Loucy (cell line): Measurements from ENCODE around the gene SKOR1.

Source experiments
- H2AFZ ChIP-seq: fragments of 200-600 bp; sonication (generic); 2 replicates; pipeline ENCODE4 v1.6.0; 2016; ENCODE audit warnings: antibody characterized with exemption, mild to moderate bottlenecking, low read length, moderate library complexity
- H3F3A ChIP-seq: fragments of 200-600 bp; 2 replicates; pipeline ENCODE4 v1.6.0; 2016; ENCODE audit warnings: antibody characterized with exemption, low read depth, mild to moderate bottlenecking
- H3K27me3 ChIP-seq: fragments of 200-600 bp; sonication (generic); 2 replicates; pipeline ENCODE4 v1.6.1; 2014; ENCODE audit warnings: low read length, mild to moderate bottlenecking; ENCODE audit not compliant: insufficient read depth, poor library complexity, severe bottlenecking
- H3K36me3 ChIP-seq: fragments of 200-600 bp; sonication (generic); 2 replicates; pipeline ENCODE4 v1.6.1; 2016; ENCODE audit warnings: low read length; ENCODE audit not compliant: insufficient read depth
- H3K4me1 ChIP-seq: fragments of 200-600 bp; sonication (generic); 2 replicates; pipeline ENCODE4 v1.5.1; 2014; ENCODE audit warnings: low read length, mild to moderate bottlenecking; ENCODE audit not compliant: insufficient read depth, poor library complexity, severe bottlenecking
- H3K4me2 ChIP-seq: fragments of 200-600 bp; sonication (generic); 2 replicates; pipeline ENCODE4 v1.6.0; 2014; ENCODE audit warnings: antibody characterized with exemption, low read length, low read depth, mild to moderate bottlenecking; ENCODE audit not compliant: poor library complexity, severe bottlenecking
- H3K4me3 ChIP-seq: fragments of 200-600 bp; sonication (generic); 2 replicates; pipeline ENCODE4 v1.5.1; 2014; ENCODE audit warnings: low read length, mild to moderate bottlenecking, mixed read lengths; ENCODE audit not compliant: poor library complexity, severe bottlenecking
- H3K79me2 ChIP-seq: fragments of 200-600 bp; sonication (generic); 2 replicates; pipeline ENCODE4 v1.6.1; 2014; ENCODE audit warnings: low read length; ENCODE audit not compliant: insufficient read depth
- H3K9ac ChIP-seq: fragments of 200-600 bp; sonication (generic); 2 replicates; pipeline ENCODE4 v1.6.0; 2014; ENCODE audit warnings: mild to moderate bottlenecking, low read depth, low read length, moderate library complexity; ENCODE audit not compliant: poor library complexity, severe bottlenecking
- H3K9me2 ChIP-seq: fragments of 200-600 bp; sonication (generic); replicated peaks from 2 replicates; pipeline ENCODE4 v1.6.1; 2016; ENCODE audit warnings: low read depth, low read length, mixed read lengths
- H3K9me3 ChIP-seq: fragments of 200-600 bp; sonication (generic); 2 replicates; pipeline ENCODE4 v1.6.1; 2014; ENCODE audit warnings: mild to moderate bottlenecking, antibody characterized with exemption, low read length, low read depth; ENCODE audit not compliant: insufficient read depth
- H4K20me1 ChIP-seq: fragments of 200-600 bp; sonication (generic); 2 replicates; pipeline ENCODE4 v1.6.0; 2014; ENCODE audit warnings: antibody characterized with exemption, low read length, mild to moderate bottlenecking; ENCODE audit not compliant: insufficient read depth, poor library complexity, severe bottlenecking
- EZH2phosphoT487 ChIP-seq: fragments of 200-600 bp; IDR thresholded peaks from 2 replicates; pipeline ENCODE4 v1.6.1; 2018; ENCODE audit warnings: antibody characterized with exemption, mild to moderate bottlenecking, moderate library complexity, borderline replicate concordance
- TF ChIP-seq, protein P1 (sequence below): fragments of 200-600 bp; sonication (generic); conservative IDR thresholded peaks from 2 replicates; pipeline ENCODE4 v1.5.1; 2014; ENCODE audit warnings: mild to moderate bottlenecking, antibody characterized with exemption, low read length

SKOR1 gene

DNA sequence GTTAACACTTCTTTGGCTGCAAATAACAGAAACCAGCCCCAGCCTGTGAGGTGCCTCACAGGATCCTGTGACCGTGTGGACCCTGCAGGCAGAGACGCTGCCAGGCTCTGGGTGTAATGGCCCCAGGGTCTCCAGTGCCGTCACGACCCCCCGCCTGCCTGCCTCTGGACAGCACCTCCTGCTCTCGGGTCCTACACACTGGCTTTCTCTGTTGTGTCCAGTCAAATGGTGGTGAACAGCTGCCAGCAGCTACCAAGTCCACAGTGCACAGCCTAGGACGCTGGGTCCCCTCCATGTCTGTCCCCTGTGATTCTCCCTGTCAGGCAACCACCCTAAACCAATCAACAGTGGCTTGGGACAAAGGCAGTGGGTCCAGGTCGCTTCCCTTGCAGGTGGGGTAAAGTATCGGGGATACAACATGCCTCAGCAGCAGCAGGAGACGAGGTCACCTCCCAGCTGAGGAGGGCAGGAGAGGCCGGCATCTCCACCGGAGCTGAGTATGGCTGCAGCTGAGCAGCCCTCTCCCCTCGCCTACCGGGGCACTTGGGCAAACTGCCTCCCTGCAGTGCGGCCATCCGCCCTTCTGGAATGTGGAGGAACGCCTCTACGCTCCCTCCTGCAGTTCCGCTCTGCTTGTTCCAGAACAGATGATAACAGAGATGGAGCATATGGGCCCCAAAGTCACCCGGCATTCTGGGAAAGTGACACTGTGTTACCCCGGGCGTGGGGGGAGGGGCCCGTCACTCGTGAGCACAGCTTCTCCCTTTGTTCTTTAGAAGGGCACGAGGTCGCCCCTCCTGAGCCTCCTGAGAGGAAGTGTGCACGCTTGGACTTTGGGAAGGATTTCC, 21.1 kb upstream of the SKOR1 start:
- no peaks in the 10 kb centered on the region for H4K20me1 ChIP-seq
- no peaks in the 10 kb centered on the region for H3K9me3 ChIP-seq
- H3K27me3 ChIP-seq = no peaks in the 10 kb centered on the region
- peaks cover 3% of the 10 kb centered on the region; the same call in 1 of the 2 replicates for H3K36me3 ChIP-seq
- no peak overlapping the region for H3K4me3 ChIP-seq
- TF ChIP-seq, protein P1, sequence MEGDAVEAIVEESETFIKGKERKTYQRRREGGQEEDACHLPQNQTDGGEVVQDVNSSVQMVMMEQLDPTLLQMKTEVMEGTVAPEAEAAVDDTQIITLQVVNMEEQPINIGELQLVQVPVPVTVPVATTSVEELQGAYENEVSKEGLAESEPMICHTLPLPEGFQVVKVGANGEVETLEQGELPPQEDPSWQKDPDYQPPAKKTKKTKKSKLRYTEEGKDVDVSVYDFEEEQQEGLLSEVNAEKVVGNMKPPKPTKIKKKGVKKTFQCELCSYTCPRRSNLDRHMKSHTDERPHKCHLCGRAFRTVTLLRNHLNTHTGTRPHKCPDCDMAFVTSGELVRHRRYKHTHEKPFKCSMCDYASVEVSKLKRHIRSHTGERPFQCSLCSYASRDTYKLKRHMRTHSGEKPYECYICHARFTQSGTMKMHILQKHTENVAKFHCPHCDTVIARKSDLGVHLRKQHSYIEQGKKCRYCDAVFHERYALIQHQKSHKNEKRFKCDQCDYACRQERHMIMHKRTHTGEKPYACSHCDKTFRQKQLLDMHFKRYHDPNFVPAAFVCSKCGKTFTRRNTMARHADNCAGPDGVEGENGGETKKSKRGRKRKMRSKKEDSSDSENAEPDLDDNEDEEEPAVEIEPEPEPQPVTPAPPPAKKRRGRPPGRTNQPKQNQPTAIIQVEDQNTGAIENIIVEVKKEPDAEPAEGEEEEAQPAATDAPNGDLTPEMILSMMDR = no peak
- peaks cover 14% of the 10 kb centered on the region for H3K4me1 ChIP-seq
- H2AFZ ChIP-seq = no peak overlapping the region
- no peaks in the 10 kb centered on the region for H3K9me2 ChIP-seq
- H3K4me2 ChIP-seq = no peak overlapping the region
- no peaks in the 10 kb centered on the region for H3F3A ChIP-seq
- H3K79me2 ChIP-seq = no peaks in the 10 kb centered on the region
- no peak overlapping the region for H3K9ac ChIP-seq

DNA sequence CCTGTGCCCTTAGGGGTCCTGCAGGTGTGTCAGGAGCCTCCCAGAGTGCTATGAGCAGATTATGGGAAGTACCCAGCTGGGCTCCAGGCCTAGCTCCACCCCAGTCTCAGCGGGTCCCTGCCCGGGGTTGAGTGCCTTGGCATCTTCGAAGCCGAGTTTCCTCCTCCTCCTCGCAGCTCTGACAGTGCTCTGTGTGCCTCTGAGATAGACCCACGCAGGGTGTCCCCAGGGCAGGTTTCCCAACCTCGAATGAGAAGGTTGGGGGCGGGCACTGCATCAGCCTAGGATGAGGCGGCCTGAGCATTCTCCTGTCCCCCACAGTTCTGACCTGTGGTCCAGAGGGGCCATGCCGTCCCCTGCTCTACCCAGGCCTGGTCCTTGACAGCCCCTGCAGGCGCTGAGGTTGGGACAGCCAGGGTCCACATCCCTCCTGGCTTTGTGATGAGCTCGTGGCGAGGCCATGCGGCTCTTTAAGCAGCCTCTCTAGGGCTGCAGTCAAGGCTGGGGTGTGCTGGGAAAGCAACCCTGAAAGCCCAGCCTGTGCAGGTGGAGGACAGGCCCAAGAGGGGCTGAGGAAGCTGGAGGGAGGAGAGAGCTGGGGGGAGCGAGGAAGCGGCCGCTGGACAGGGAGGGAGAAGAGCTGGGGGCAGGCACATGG, 20.2 kb upstream of the SKOR1 start:
- no peaks in the 10 kb centered on the region for H3K9me2 ChIP-seq
- no peaks in the 10 kb centered on the region for H3K79me2 ChIP-seq
- H4K20me1 ChIP-seq = no peaks in the 10 kb centered on the region
- H3K4me1 ChIP-seq = peaks cover 14% of the 10 kb centered on the region
- no peak overlapping the region for H3K4me2 ChIP-seq
- TF ChIP-seq, protein P1 = no peak
- no peak for TF ChIP-seq EZH2phosphoT487
- no peak overlapping the region for H3K9ac ChIP-seq
- H2AFZ ChIP-seq = no peak overlapping the region
- H3F3A ChIP-seq = no peaks in the 10 kb centered on the region
- H3K27me3 ChIP-seq = no peaks in the 10 kb centered on the region
- H3K36me3 ChIP-seq = peaks cover 6% of the 10 kb centered on the region; the same call in 1 of the 2 replicates
- H3K9me3 ChIP-seq = no peaks in the 10 kb centered on the region
- H3K4me3 ChIP-seq = no peak overlapping the region

DNA sequence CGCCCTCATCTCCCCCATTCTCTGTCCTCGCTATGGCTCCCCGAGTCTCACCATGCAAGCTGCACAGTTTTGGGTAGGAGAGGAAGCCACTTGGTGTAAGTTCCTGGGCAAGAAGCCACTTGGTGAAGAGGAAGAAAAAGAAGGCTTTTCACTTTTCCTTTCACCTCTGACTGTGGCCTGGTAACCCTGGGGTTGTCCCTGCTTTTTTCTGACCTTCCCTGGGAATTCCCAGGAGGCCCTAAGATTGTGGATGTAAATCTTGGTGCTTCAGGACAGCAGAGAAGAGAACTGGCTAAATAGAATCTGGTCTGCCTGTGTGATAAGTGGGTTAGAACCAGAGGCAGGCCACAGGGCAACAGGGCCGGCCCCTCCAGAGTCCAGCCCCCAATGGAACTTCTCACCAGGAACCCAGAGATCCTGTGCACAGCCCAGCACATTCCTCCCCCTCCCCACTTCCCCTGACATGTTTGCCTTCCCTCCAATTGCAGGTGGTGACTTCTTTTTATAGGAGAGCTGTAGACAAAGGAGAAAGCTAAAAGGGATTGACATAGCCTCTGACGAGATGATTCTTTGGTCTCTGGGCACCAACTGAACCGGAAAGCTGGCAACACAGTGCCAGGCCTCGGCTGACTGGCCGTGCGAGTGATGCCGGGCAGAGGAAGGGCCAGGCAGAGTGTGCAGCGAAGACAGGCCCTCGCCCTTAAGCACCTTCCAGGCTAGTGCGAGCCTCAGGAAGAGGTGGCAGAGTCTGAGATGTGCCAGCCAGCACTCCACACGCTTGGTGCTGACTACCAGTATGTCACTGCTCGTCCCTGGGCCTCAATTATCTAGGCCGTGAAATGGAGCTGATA, 19.4 kb upstream of the SKOR1 start:
- Histone ChIP-seq H3K79me2 (no peaks in the 10 kb centered on the region), H3K4me2 (no peak overlapping the region), H2AFZ (no peak overlapping the region), H3K9ac (no peak overlapping the region), H3K4me1 (peaks cover 14% of the 10 kb centered on the region), H4K20me1 (no peaks in the 10 kb centered on the region), H3K27me3 (no peaks in the 10 kb centered on the region), H3K9me2 (no peaks in the 10 kb centered on the region), H3K4me3 (no peak overlapping the region), H3K36me3 (peaks cover 6% of the 10 kb centered on the region; the same call in 1 of the 2 replicates), H3F3A (no peaks in the 10 kb centered on the region), H3K9me3 (no peaks in the 10 kb centered on the region)
- no peak for TF ChIP-seq EZH2phosphoT487
- TF ChIP-seq, protein P1 = no peak
